MCF 10A (cell line): ENCODE data around the gene APOL4. TPM values are rescaled to one million over a fixed set of nuclear protein-coding genes. Genes with fewer than 3 reads are reported as not detected.
"Not testable (repeated sequence)": the region's sequence is repeated elsewhere in the genome, so short reads cannot be mapped to it uniquely, and the experiment has no call there.

Experiments used
- BruUV-seq: library from RNA; stranded (reverse); fragments of 400-500 nt; replicated peaks from 2 replicates; lab custom pipeline; 2021; lab: Mats Ljungman, UMichigan
- CTCF ChIA-PET: fragments of 300-600 bp; sonication (Branson Sonifier 250); formaldehyde crosslinking; extraction: SDS; loops from one replicate; lab custom pipeline; 2021; ENCODE audit warnings: antibody characterized with exemption, inconsistent platforms; lab: Yijun Ruan, JAX
- POLR2A ChIA-PET: fragments of 300-600, 350-650 bp; sonication (Branson Sonifier 250); formaldehyde crosslinking; extraction: SDS; loops from one replicate; lab custom pipeline; 2020; ENCODE audit warnings: antibody characterized with exemption, inconsistent platforms; lab: Yijun Ruan, JAX
- DNase-seq: peaks from one replicate; pipeline ENCODE4 v3.0.0-alpha.2; 2018; ENCODE audit not compliant: unreplicated experiment
- H3K27ac Mint-ChIP-seq: one replicate; pipeline ENCODE4 v1.8.0; 2022; ENCODE audit warnings: mild to moderate bottlenecking, low read depth, mixed read lengths; ENCODE audit not compliant: unreplicated experiment
- H3K27me3 Mint-ChIP-seq: one replicate; pipeline ENCODE4 v1.8.0; 2022; ENCODE audit warnings: mixed read lengths; ENCODE audit not compliant: insufficient read depth, unreplicated experiment
- H3K36me3 Mint-ChIP-seq: one replicate; pipeline ENCODE4 v1.8.0; 2022; ENCODE audit warnings: mild to moderate bottlenecking, moderate library complexity, mixed read lengths; ENCODE audit not compliant: insufficient read depth, unreplicated experiment
- H3K4me1 Mint-ChIP-seq: one replicate; pipeline ENCODE4 v1.8.0; 2022; ENCODE audit warnings: mixed read lengths; ENCODE audit not compliant: insufficient read depth, unreplicated experiment
- H3K4me3 Mint-ChIP-seq: one replicate; pipeline ENCODE4 v1.8.0; 2022; ENCODE audit warnings: mild to moderate bottlenecking, moderate library complexity, mixed read lengths; ENCODE audit not compliant: unreplicated experiment
- H3K9me3 Mint-ChIP-seq: one replicate; pipeline ENCODE4 v1.8.0; 2022; ENCODE audit warnings: mixed read lengths; ENCODE audit not compliant: unreplicated experiment
- intact Hi-C: fragments of 100-400 bp; cut with micrococcal nuclease; formaldehyde crosslinking; loops from 2 replicates; pipeline ENCODE4 v1.14.1; 2022
- total RNA-seq: library from RNA; stranded (reverse); gene quantifications from 2 replicates; pipeline ENCODE4 v1.2.3, GENCODE V29; 2022
- TF ChIP-seq, protein P1 (sequence below): fragments of 200-600 bp; IDR thresholded peaks from one replicate; pipeline ENCODE4 v1.8.0; 2022; ENCODE audit warnings: antibody characterized with exemption, mild to moderate bottlenecking; ENCODE audit not compliant: unreplicated experiment

Gene APOL4
- total RNA-seq, 1 experiment from 2014 or later, result not detected

DNA sequence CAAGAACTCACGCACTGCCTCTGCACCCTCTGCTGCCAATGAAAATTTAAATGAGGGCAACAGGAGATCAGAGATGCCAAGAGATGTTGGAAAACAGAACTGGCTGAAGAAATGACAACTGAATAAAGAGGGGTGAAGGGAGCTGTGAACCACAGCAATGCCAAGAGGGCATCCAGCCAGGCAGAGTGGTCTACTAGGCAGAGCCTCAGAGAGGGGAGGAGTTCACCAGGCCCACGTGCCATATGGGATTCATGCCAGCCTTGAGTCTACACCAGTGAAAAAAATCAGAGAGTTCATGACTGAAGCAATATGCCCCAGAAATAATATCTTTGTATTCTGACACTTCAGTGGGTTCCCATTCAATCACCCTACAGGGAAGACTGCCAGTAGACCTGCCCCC is 33.3 kb upstream of the APOL4 start:
- Mint-ChIP-seq H3K27ac (no peak overlapping the region), H3K9me3 (peaks cover 16% of the 10 kb centered on the region), H3K36me3 (peaks cover 58% of the 10 kb centered on the region), H3K4me3 (no peak overlapping the region), H3K4me1 (peaks cover 28% of the 10 kb centered on the region), H3K27me3 (no peaks in the 10 kb centered on the region)
- BruUV-seq, result no TSS peak
- ChIA-PET CTCF (interaction anchor here (0.6 kb wide), 2 partner anchors 9 to 103 kb away, joined by 3 read pairs; no protein-coding TSS in a partner anchor), POLR2A (no interaction called here)
- intact Hi-C loops, result loop anchor here (5.0 kb wide), 1 partner anchor 38 kb away; no protein-coding TSS in a partner anchor
- TF ChIP-seq, protein P1, sequence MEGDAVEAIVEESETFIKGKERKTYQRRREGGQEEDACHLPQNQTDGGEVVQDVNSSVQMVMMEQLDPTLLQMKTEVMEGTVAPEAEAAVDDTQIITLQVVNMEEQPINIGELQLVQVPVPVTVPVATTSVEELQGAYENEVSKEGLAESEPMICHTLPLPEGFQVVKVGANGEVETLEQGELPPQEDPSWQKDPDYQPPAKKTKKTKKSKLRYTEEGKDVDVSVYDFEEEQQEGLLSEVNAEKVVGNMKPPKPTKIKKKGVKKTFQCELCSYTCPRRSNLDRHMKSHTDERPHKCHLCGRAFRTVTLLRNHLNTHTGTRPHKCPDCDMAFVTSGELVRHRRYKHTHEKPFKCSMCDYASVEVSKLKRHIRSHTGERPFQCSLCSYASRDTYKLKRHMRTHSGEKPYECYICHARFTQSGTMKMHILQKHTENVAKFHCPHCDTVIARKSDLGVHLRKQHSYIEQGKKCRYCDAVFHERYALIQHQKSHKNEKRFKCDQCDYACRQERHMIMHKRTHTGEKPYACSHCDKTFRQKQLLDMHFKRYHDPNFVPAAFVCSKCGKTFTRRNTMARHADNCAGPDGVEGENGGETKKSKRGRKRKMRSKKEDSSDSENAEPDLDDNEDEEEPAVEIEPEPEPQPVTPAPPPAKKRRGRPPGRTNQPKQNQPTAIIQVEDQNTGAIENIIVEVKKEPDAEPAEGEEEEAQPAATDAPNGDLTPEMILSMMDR, result no peak
- no peak for DNase-seq

DNA sequence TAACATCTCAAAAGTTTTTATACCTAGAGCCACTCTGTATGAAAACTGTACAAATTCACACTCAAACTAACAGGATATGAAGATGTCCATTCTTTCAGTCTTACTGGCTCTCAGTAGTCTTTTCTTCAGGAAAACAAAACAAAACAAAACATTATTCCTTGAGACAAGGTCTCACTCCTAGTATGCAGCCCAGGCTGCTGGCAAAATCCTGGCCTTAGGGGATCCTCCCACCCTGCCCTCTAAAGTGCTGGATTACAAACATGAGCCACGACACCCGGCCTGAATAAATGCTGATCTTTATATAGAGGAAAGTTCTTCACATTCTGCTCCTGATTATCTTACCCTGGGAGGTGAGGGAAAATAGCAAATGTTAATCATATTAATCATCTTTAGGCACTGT is 32.6 kb upstream of the APOL4 start:
- no peaks in the 10 kb centered on the region for H3K27me3 Mint-ChIP-seq
- TF ChIP-seq, protein P1, result no peak
- H3K9me3 Mint-ChIP-seq, result peaks cover 16% of the 10 kb centered on the region
- peaks cover 61% of the 10 kb centered on the region for H3K36me3 Mint-ChIP-seq
- BruUV-seq, result no TSS peak
- ChIA-PET POLR2A (no interaction called here), CTCF (no interaction called here)
- no peak overlapping the region for H3K27ac Mint-ChIP-seq
- intact Hi-C loops, result no loop called here
- no peak overlapping the region for H3K4me3 Mint-ChIP-seq
- no peak for DNase-seq
- peaks cover 28% of the 10 kb centered on the region for H3K4me1 Mint-ChIP-seq

- Mint-ChIP-seq H3K9me3 (peaks cover 16% of the 10 kb centered on the region), H3K27me3 (no peaks in the 10 kb centered on the region), H3K4me3 (no peak overlapping the region), H3K27ac (no peak overlapping the region), H3K36me3 (peaks cover 62% of the 10 kb centered on the region), H3K4me1 (peaks cover 28% of the 10 kb centered on the region)
- intact Hi-C loops, result no loop called here
- no peak for DNase-seq
- BruUV-seq, result no TSS peak
- TF ChIP-seq, protein P1, result no peak
- ChIA-PET POLR2A (no interaction called here), CTCF (no interaction called here)
These were observed 32.2 kb upstream of the APOL4 start for GRCh38 chr22:36233796-36234195.

GRCh38 chr22:36232715-36233401 is 31.2 kb upstream of the APOL4 start:
- TF ChIP-seq, protein P1, result no peak
- no peak overlapping the region for H3K4me3 Mint-ChIP-seq
- H3K9me3 Mint-ChIP-seq, result peaks cover 16% of the 10 kb centered on the region
- peaks cover 19% of the 10 kb centered on the region for H3K4me1 Mint-ChIP-seq
- no TSS peak for BruUV-seq
- ChIA-PET CTCF (interaction anchor here (0.5 to 0.6 kb wide), 2 partner anchors 10 to 33 kb away, joined by 3 to 4 read pairs; no protein-coding TSS in a partner anchor), POLR2A (no interaction called here)
- intact Hi-C loops, result no loop called here
- H3K27ac Mint-ChIP-seq, result no peak overlapping the region
- H3K36me3 Mint-ChIP-seq, result peaks cover 64% of the 10 kb centered on the region
- H3K27me3 Mint-ChIP-seq, result no peaks in the 10 kb centered on the region
- DNase-seq, result no peak

DNA sequence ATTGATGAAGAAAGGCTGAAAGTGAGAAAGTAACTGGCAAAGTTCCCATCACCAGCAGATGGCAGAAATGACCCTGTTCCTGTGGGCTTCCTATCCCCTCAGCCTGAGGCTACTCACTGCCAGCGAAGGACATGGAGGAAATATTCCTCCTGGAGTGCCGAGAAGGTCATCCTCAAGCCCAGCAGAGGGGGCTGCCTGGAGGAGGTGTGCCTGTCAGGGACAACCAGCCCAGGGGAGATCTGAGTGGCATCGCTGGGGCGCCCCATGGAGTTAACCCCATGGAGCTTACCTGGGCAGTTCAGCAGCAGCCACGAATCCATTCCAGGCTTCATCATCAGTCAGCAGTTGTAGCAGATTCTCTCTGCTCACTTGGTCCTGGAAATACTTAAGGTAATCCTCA is 29.4 kb upstream of the APOL4 start:
- H3K27me3 Mint-ChIP-seq, DNase-seq, H3K4me3 Mint-ChIP-seq, intact Hi-C loops, POLR2A ChIA-PET, H3K27ac Mint-ChIP-seq, BruUV-seq, H3K4me1 Mint-ChIP-seq: not testable (repeated sequence)
- H3K36me3 Mint-ChIP-seq, result peaks cover 60% of the 10 kb centered on the region
- CTCF ChIA-PET, result interaction anchor here (0.7 kb wide), 1 partner anchor 836 kb away, joined by 3 read pairs; no protein-coding TSS in a partner anchor
- peaks cover 10% of the 10 kb centered on the region for H3K9me3 Mint-ChIP-seq

GRCh38 chr22:36229649-36230048 is 28.0 kb upstream of the APOL4 start:
- CTCF ChIA-PET, H3K4me1 Mint-ChIP-seq: not testable (repeated sequence)
- peaks cover 59% of the 10 kb centered on the region for H3K36me3 Mint-ChIP-seq

More at GRCh38 chr22:36229649-36230048, 28.0 kb upstream of the APOL4 start:
- BruUV-seq, H3K27me3 Mint-ChIP-seq, intact Hi-C loops, H3K4me3 Mint-ChIP-seq, H3K27ac Mint-ChIP-seq, H3K9me3 Mint-ChIP-seq, POLR2A ChIA-PET, DNase-seq: not testable (repeated sequence)
